HepG2 (cell line): ENCODE data around the gene FBXO39. TPM values are rescaled to one million over a fixed set of nuclear protein-coding genes. Genes with fewer than 3 reads are reported as not detected.

ENCODE experiments used
- ARNT2 ChIP-seq: sonication (generic); formaldehyde crosslinking; IDR thresholded peaks from 2 replicates; pipeline ENCODE4 v1.8.0; 2022; ENCODE audit warnings: mild to moderate bottlenecking, low read depth, missing genetic modification reagents, moderate library complexity
- GPBP1L1 ChIP-seq: sonication (generic); formaldehyde crosslinking; IDR thresholded peaks from 2 replicates; pipeline ENCODE4 v1.5.0; 2020; ENCODE audit warnings: mild to moderate bottlenecking, missing genetic modification reagents
- GTF2F1 ChIP-seq: fragments of 150-350 bp; IDR thresholded peaks from 2 replicates; pipeline ENCODE4 v1.6.1; 2014; ENCODE audit warnings: low read length
- NCOR1 ChIP-seq: fragments of 200-600 bp; sonication (generic); IDR thresholded peaks from 2 replicates; pipeline ENCODE4 v1.7.0; 2017; ENCODE audit warnings: antibody characterized with exemption, low read length, borderline replicate concordance
- RORA ChIP-seq: sonication (generic); formaldehyde crosslinking; IDR thresholded peaks from 2 replicates; pipeline ENCODE4 v1.5.0; 2020; ENCODE audit warnings: mild to moderate bottlenecking, missing genetic modification reagents, moderate library complexity
- SATB2 ChIP-seq: sonication (generic); formaldehyde crosslinking; IDR thresholded peaks from 2 replicates; pipeline ENCODE4 v1.5.0; 2020; ENCODE audit warnings: missing genetic modification reagents
- SMAD3 ChIP-seq: sonication (generic); formaldehyde crosslinking; IDR thresholded peaks from 2 replicates; pipeline ENCODE4 v1.4.0; 2020; ENCODE audit warnings: missing genetic modification reagents
- TSC22D2 ChIP-seq: sonication (generic); formaldehyde crosslinking; IDR thresholded peaks from 2 replicates; pipeline ENCODE4 v1.5.1; 2020; ENCODE audit warnings: missing genetic modification reagents, mild to moderate bottlenecking, borderline replicate concordance
- USF2 ChIP-seq, 2 experiments: sonication (generic) in 1 of 2; formaldehyde crosslinking in 1 of 2; IDR thresholded peaks; 2 replicates each; pipeline versions ENCODE4 v1.5.1 to v1.6.1; 2011 to 2020; ENCODE audit warnings: borderline replicate concordance in 1 of 2, low read depth in 1 of 2, low read length in 1 of 2, mild to moderate bottlenecking in 1 of 2, missing genetic modification reagents in 1 of 2, moderate library complexity in 1 of 2
- ZNF143 ChIP-seq: sonication (generic); formaldehyde crosslinking; IDR thresholded peaks from 2 replicates; pipeline ENCODE4 v1.4.0; 2020; ENCODE audit warnings: missing genetic modification reagents
- ZNF224 ChIP-seq: sonication (generic); formaldehyde crosslinking; IDR thresholded peaks from 2 replicates; pipeline ENCODE4 v1.5.0; 2020; ENCODE audit warnings: mild to moderate bottlenecking, missing genetic modification reagents
- ZNF407 ChIP-seq: sonication (generic); formaldehyde crosslinking; IDR thresholded peaks from one replicate; pipeline ENCODE4 v1.5.1; 2020; ENCODE audit warnings: mild to moderate bottlenecking, missing genetic modification reagents; ENCODE audit errors: not compliant biosample characterization
- ZNF567 ChIP-seq: sonication (generic); formaldehyde crosslinking; IDR thresholded peaks from 2 replicates; pipeline ENCODE4 v1.8.1; 2023; ENCODE audit warnings: mild to moderate bottlenecking, missing genetic modification reagents, borderline replicate concordance
- ZNF777 ChIP-seq: sonication (generic); formaldehyde crosslinking; IDR thresholded peaks from 2 replicates; pipeline ENCODE4 v1.4.0; 2020; ENCODE audit warnings: missing genetic modification reagents
- polyA plus RNA-seq, 8 experiments: library from polyadenylated mRNA; depleted of rRNA in 3 of 8; stranded (reverse) in 7 of 8; unstranded in 1 of 8; fragments of >200 nt; fragmentation: Illumina TruSeq in 4 of 8; extraction: Trizol in 4 of 8; gene quantifications; 2 replicates each; pipeline versions ENCODE4 v1.2.1 to v1.2.3, GENCODE V29; 2011 to 2016; ENCODE audit warnings: low read depth in 4 of 8, missing spikeins in 1 of 8, mixed read lengths in 1 of 8; ENCODE audit not compliant: insufficient read depth in 1 of 8
- total RNA-seq, 5 experiments: library from RNA; depleted of rRNA; stranded (reverse); fragments of >200 nt; fragmentation: Illumina TruSeq; extraction: Trizol; gene quantifications; 2 replicates each; pipeline ENCODE4 v1.2.3, GENCODE V29; 2016; ENCODE audit warnings: low read depth in 1 of 5
- TF ChIP-seq, protein P1 (sequence below): sonication (generic); IDR thresholded peaks from 2 replicates; pipeline ENCODE4 v1.6.1; 2016; ENCODE audit warnings: low read depth, borderline replicate concordance
- TF ChIP-seq, protein P2 (sequence below): sonication (generic); formaldehyde crosslinking; IDR thresholded peaks from 2 replicates; pipeline ENCODE4 v1.5.0; 2020; ENCODE audit warnings: mild to moderate bottlenecking, low read depth, missing genetic modification reagents, borderline replicate concordance

Gene FBXO39
- total and polyA plus RNA-seq, 2 of the 13 experiments (the other 11 are each of a cell fraction or from before 2014, with no cell fraction given), result 0.09 TPM; not detected in 1

GRCh38 chr17:6797718-6798351 is 21.8 kb downstream of the FBXO39 start (continued):
- no peak for TF ChIP-seq ZNF407 (CRISPR knock-in tag)
- TF ChIP-seq, protein P1, sequence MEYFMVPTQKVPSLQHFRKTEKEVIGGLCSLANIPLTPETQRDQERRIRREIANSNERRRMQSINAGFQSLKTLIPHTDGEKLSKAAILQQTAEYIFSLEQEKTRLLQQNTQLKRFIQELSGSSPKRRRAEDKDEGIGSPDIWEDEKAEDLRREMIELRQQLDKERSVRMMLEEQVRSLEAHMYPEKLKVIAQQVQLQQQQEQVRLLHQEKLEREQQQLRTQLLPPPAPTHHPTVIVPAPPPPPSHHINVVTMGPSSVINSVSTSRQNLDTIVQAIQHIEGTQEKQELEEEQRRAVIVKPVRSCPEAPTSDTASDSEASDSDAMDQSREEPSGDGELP, result peak; percentile 70; the same call in 1 of the 2 replicates
- no peak for TF ChIP-seq GPBP1L1
- no peak for TF ChIP-seq RORA (CRISPR knock-in tag)
- TF ChIP-seq SATB2 (CRISPR knock-in tag), result no peak
- no peak for TF ChIP-seq NCOR1
- TF ChIP-seq, protein P2, sequence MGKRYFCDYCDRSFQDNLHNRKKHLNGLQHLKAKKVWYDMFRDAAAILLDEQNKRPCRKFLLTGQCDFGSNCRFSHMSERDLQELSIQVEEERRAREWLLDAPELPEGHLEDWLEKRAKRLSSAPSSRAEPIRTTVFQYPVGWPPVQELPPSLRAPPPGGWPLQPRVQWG, result no peak
- TF ChIP-seq USF2 (IDR thresholded peaks at IDR 0.05; ENCODE audit: low read depth, low read length), result no peak
- no peak for TF ChIP-seq USF2 (CRISPR knock-in tag; IDR thresholded peaks at IDR 0.05; ENCODE audit: borderline replicate concordance)
- no peak for TF ChIP-seq ZNF143
- TF ChIP-seq ARNT2, result no peak
- TF ChIP-seq SMAD3 (CRISPR knock-in tag), result no peak
- no peak for TF ChIP-seq ZNF567 (CRISPR knock-in tag)
- no peak for TF ChIP-seq GTF2F1
- TF ChIP-seq TSC22D2 (CRISPR knock-in tag), result no peak
- no peak for TF ChIP-seq ZNF777
- no peak for TF ChIP-seq ZNF224 (CRISPR knock-in tag)
